Stimulated activated memory B cell treated with anti-CD40 and anti-IgM and Interleukin-4, amounts not matched to agents 10 μg/mL and 1 μg/mL and 100 μg/mL, for 72 hours (primary cell): ENCODE data around the gene KIAA0232.

Experiments used
- ATAC-seq: fragments of 150-1000 bp; cut with Tn5 transposase; 2 replicates; pipeline ENCODE4 v1.10.0; 2021
- H3K27ac Mint-ChIP-seq: one replicate; pipeline ENCODE4 v1.8.0; 2022; ENCODE audit warnings: mild to moderate bottlenecking, mixed read lengths
- H3K27me3 Mint-ChIP-seq: one replicate; pipeline ENCODE4 v1.8.0; 2022; ENCODE audit warnings: mixed read lengths
- H3K36me3 Mint-ChIP-seq: one replicate; pipeline ENCODE4 v1.8.0; 2022; ENCODE audit warnings: mixed read lengths
- H3K4me1 Mint-ChIP-seq: one replicate; pipeline ENCODE4 v1.8.0; 2022; ENCODE audit warnings: mixed read lengths
- H3K4me3 Mint-ChIP-seq: one replicate; pipeline ENCODE4 v1.8.0; 2022; ENCODE audit warnings: mild to moderate bottlenecking, moderate library complexity, mixed read lengths
- H3K9me3 Mint-ChIP-seq: one replicate; pipeline ENCODE4 v1.8.0; 2022; ENCODE audit warnings: mixed read lengths

Gene KIAA0232

GRCh38 chr4:6765703-6766102 lies 16.8 kb upstream of the KIAA0232 start:
- no peak overlapping the region for H3K27ac Mint-ChIP-seq
- H3K27me3 Mint-ChIP-seq: peaks cover 45% of the 10 kb centered on the region
- no peaks in the 10 kb centered on the region for H3K4me1 Mint-ChIP-seq
- H3K36me3 Mint-ChIP-seq: no peaks in the 10 kb centered on the region
- H3K9me3 Mint-ChIP-seq: no peaks in the 10 kb centered on the region
- no peak for ATAC-seq
- no peak overlapping the region for H3K4me3 Mint-ChIP-seq

GRCh38 chr4:6767386-6767747 lies 15.2 kb upstream of the KIAA0232 start:
- no peak overlapping the region for H3K27ac Mint-ChIP-seq
- H3K9me3 Mint-ChIP-seq: no peaks in the 10 kb centered on the region
- peaks cover 47% of the 10 kb centered on the region for H3K27me3 Mint-ChIP-seq
- no peaks in the 10 kb centered on the region for H3K4me1 Mint-ChIP-seq
- no peak overlapping the region for H3K4me3 Mint-ChIP-seq
- ATAC-seq: no peak
- H3K36me3 Mint-ChIP-seq: no peaks in the 10 kb centered on the region

GRCh38 chr4:6767748-6768538 lies 14.6 kb upstream of the KIAA0232 start:
- Mint-ChIP-seq H3K36me3 (no peaks in the 10 kb centered on the region), H3K27ac (no peak overlapping the region), H3K9me3 (no peaks in the 10 kb centered on the region), H3K27me3 (peaks cover 47% of the 10 kb centered on the region), H3K4me1 (no peaks in the 10 kb centered on the region), H3K4me3 (no peak overlapping the region)
- no peak for ATAC-seq

GRCh38 chr4:6768539-6768905 lies 14.0 kb upstream of the KIAA0232 start:
- Mint-ChIP-seq H3K4me1 (no peaks in the 10 kb centered on the region), H3K4me3 (no peak overlapping the region), H3K27me3 (peaks cover 45% of the 10 kb centered on the region), H3K36me3 (no peaks in the 10 kb centered on the region), H3K9me3 (no peaks in the 10 kb centered on the region), H3K27ac (no peak overlapping the region)
- ATAC-seq: no peak

- no peaks in the 10 kb centered on the region for H3K9me3 Mint-ChIP-seq
- no peak overlapping the region for H3K27ac Mint-ChIP-seq
- peaks cover 45% of the 10 kb centered on the region for H3K27me3 Mint-ChIP-seq
- no peaks in the 10 kb centered on the region for H3K4me1 Mint-ChIP-seq
- H3K4me3 Mint-ChIP-seq: no peak overlapping the region
- H3K36me3 Mint-ChIP-seq: no peaks in the 10 kb centered on the region
- peak; percentile 6 for ATAC-seq
These were observed 13.1 kb upstream of the KIAA0232 start for GRCh38 chr4:6769233-6769988.

- Mint-ChIP-seq H3K9me3 (no peaks in the 10 kb centered on the region), H3K36me3 (no peaks in the 10 kb centered on the region), H3K27ac (no peak overlapping the region), H3K4me1 (no peaks in the 10 kb centered on the region), H3K4me3 (no peak overlapping the region), H3K27me3 (peaks cover 48% of the 10 kb centered on the region)
- no peak for ATAC-seq
These were observed 12.5 kb upstream of the KIAA0232 start for GRCh38 chr4:6769989-6770420.

- H3K4me1 Mint-ChIP-seq: no peaks in the 10 kb centered on the region
- H3K4me3 Mint-ChIP-seq: no peak overlapping the region
- no peaks in the 10 kb centered on the region for H3K36me3 Mint-ChIP-seq
- no peaks in the 10 kb centered on the region for H3K9me3 Mint-ChIP-seq
- no peak overlapping the region for H3K27ac Mint-ChIP-seq
- H3K27me3 Mint-ChIP-seq: peaks cover 49% of the 10 kb centered on the region
- ATAC-seq: no peak
These were observed 11.8 kb upstream of the KIAA0232 start for GRCh38 chr4:6770581-6771228.

- H3K27ac Mint-ChIP-seq: no peak overlapping the region
- ATAC-seq: no peak
- H3K4me3 Mint-ChIP-seq: no peak overlapping the region
- H3K9me3 Mint-ChIP-seq: no peaks in the 10 kb centered on the region
- no peaks in the 10 kb centered on the region for H3K4me1 Mint-ChIP-seq
- H3K27me3 Mint-ChIP-seq: peaks cover 45% of the 10 kb centered on the region
- no peaks in the 10 kb centered on the region for H3K36me3 Mint-ChIP-seq
These were observed 11.3 kb upstream of the KIAA0232 start for GRCh38 chr4:6771229-6771671.

GRCh38 chr4:6772223-6772928 lies 10.2 kb upstream of the KIAA0232 start:
- no peak for ATAC-seq
- Mint-ChIP-seq H3K27me3 (peaks cover 39% of the 10 kb centered on the region), H3K4me3 (no peak overlapping the region), H3K9me3 (no peaks in the 10 kb centered on the region), H3K36me3 (no peaks in the 10 kb centered on the region), H3K27ac (no peak overlapping the region), H3K4me1 (peaks cover 4% of the 10 kb centered on the region)

- Mint-ChIP-seq H3K4me1 (peaks cover 12% of the 10 kb centered on the region), H3K36me3 (no peaks in the 10 kb centered on the region), H3K4me3 (no peak overlapping the region), H3K9me3 (no peaks in the 10 kb centered on the region), H3K27ac (no peak overlapping the region), H3K27me3 (peaks cover 39% of the 10 kb centered on the region)
- no peak for ATAC-seq
These were observed 9.4 kb upstream of the KIAA0232 start for GRCh38 chr4:6773106-6773505.

GRCh38 chr4:6773616-6774540 lies 8.6 kb upstream of the KIAA0232 start:
- Mint-ChIP-seq H3K4me1 (peaks cover 13% of the 10 kb centered on the region), H3K27ac (no peak overlapping the region), H3K9me3 (no peaks in the 10 kb centered on the region), H3K27me3 (peaks cover 39% of the 10 kb centered on the region), H3K36me3 (no peaks in the 10 kb centered on the region), H3K4me3 (no peak overlapping the region)
- ATAC-seq: no peak

- no peaks in the 10 kb centered on the region for H3K9me3 Mint-ChIP-seq
- H3K36me3 Mint-ChIP-seq: no peaks in the 10 kb centered on the region
- no peak overlapping the region for H3K4me3 Mint-ChIP-seq
- no peak for ATAC-seq
- peaks cover 13% of the 10 kb centered on the region for H3K4me1 Mint-ChIP-seq
- H3K27me3 Mint-ChIP-seq: peaks cover 38% of the 10 kb centered on the region
- no peak overlapping the region for H3K27ac Mint-ChIP-seq
These were observed 6.8 kb upstream of the KIAA0232 start for GRCh38 chr4:6775746-6776145.

- Mint-ChIP-seq H3K9me3 (no peaks in the 10 kb centered on the region), H3K27me3 (peaks cover 25% of the 10 kb centered on the region), H3K36me3 (no peaks in the 10 kb centered on the region), H3K4me1 (peaks cover 17% of the 10 kb centered on the region), H3K27ac (peak overlapping the region; percentile 67), H3K4me3 (no peak overlapping the region)
- no peak for ATAC-seq
These were observed 5.4 kb upstream of the KIAA0232 start for GRCh38 chr4:6776920-6777635.
